ENCODE results near the gene COL5A2.

DNA sequence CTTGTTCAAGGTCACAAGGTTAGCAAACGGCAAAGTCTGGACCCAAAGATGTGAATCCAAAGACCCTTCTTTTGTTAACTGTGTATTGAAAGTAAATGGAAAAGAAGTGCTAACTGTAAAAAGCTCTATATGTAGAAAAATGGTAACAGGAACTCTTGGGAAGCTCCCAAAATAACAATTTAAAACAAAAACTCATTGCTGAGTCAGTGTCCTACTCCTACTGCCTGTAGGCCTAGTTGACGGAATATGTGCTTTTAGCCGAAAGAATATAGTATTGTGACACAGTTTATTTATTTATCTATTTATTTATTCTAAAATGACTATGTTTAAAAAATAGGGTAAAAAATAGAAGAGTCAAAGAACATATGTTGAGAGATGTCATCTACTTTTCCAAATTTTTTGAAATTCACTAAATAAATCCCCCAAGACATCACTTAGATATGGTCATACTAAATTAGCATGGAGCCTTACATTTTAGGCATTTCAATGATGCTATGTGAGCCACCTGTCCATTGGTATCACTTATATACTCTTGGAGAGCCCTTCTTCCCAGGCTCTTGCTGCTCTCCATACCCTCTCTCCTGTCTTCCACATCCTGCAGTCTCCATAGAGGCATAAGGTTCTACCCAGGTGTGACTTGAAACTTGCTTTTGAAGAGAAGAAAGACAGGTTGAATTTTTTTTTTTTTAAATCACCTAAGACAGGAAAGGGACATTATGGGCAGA lies 13.7 kb downstream of the COL5A2 start:
- no peak for TF ChIP-seq CTCF (IDR thresholded peaks at IDR 0.05)
- TF ChIP-seq POLR2A (IDR thresholded peaks at IDR 0.05): no peak
